Uterus (tissue), 4 donors: ENCODE data around the gene NFATC1. TPM values are rescaled to one million over a fixed set of nuclear protein-coding genes. Genes with fewer than 3 reads are reported as not detected.
A peak's percentile ranks its signal among the peaks of the same experiment; 100 is the strongest.

Experiments used
- DNase-seq, 2 donors: peaks; one replicate each; pipeline ENCODE4 v3.0.0-alpha.2; 2019 to 2020
- H3K27ac ChIP-seq, 2 donors: fragments of 200-600 bp; sonication (generic); 1 replicate in 1 of 2; 2 replicates in 1 of 2; pipeline ENCODE4 v1.5.1; 2016 to 2018
- H3K27me3 ChIP-seq, 2 donors: fragments of 200-600 bp; sonication (generic); one replicate each; pipeline ENCODE4 v1.5.1; 2018 to 2019; ENCODE audit warnings: control low read depth in 1 of 2
- H3K36me3 ChIP-seq, 2 donors: fragments of 200-600 bp; sonication (generic); one replicate each; pipeline ENCODE4 v1.5.1; 2019; ENCODE audit warnings: control low read depth in 1 of 2
- H3K4me1 ChIP-seq, 2 donors: fragments of 200-600 bp; sonication (generic); one replicate each; pipeline ENCODE4 v1.5.1; 2018 to 2019; ENCODE audit warnings: control low read depth in 1 of 2
- H3K4me3 ChIP-seq, 2 donors: fragments of 200-600 bp; sonication (generic); 1 replicate in 1 of 2; 2 replicates in 1 of 2; pipeline ENCODE4 v1.5.1; 2018 to 2019; ENCODE audit warnings: mild to moderate bottlenecking in 1 of 2
- H3K9me3 ChIP-seq, 2 donors: fragments of 200-600 bp; sonication (generic); one replicate each; pipeline ENCODE4 v1.5.1; 2019; ENCODE audit warnings: control low read depth in 1 of 2
- POLR2A ChIP-seq, 2 donors: fragments of 450-650 bp; IDR thresholded peaks; one replicate each; pipeline ENCODE4 v1.6.1; 2016; ENCODE audit warnings: antibody characterized with exemption in 2 of 2, mild to moderate bottlenecking in 1 of 2, moderate library complexity in 1 of 2
- intact Hi-C: fragments of 100-400 bp; cut with DNase I; formaldehyde crosslinking; loops from one replicate; pipeline ENCODE4 v1.15.1; 2023; ENCODE audit warnings: low total_unique reads
- total RNA-seq, 4 donors: library from RNA; depleted of rRNA in 3 of 4; stranded (reverse); fragments of >200 nt in 3 of 4; gene quantifications; one replicate each; pipeline versions ENCODE4 v1.1.0 to v1.2.4, GENCODE V29; 2014 to 2023
- TF ChIP-seq, protein P1 (sequence below), 4 experiments: fragments of 200-600 bp in 2 of 4; fragments of 450-650 bp in 2 of 4; sonication (generic) in 2 of 4; IDR thresholded peaks; one replicate each; pipeline ENCODE4 v1.5.1; 2016 to 2019; ENCODE audit warnings: antibody characterized with exemption in 4 of 4, mild to moderate bottlenecking in 2 of 4, moderate library complexity in 1 of 4
- donor health status: DM: yes; HTN: yes; CAD: no.

NFATC1 gene
- total RNA-seq, 4 donors from 2014 or later = 9.2 to 25.1 (median 14.6) TPM

DNA sequence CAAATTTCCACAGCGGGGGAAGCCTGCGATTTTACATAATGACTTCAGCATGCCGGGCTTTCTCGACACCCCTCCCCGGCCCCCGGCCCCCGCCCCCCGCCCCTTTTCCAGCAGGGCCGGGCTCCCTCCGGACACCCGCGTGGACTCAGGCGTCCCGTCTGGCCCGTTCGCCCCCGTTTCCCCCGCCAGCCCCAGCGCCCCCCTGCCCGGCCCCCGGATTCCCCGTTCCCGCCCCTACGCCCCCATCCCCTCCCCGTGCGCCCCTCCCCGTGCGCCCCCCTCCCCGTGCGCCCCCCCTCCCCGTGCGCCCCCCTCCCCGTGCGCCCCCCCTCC, 456 bp upstream of the NFATC1 start:
- intact Hi-C loops = loop anchor here (5.0 kb wide), 1 partner anchor 62 kb away; no protein-coding TSS in a partner anchor
- DNase-seq = no peak
- H3K27ac ChIP-seq = peak overlapping the region; percentile 91 to 95

DNA sequence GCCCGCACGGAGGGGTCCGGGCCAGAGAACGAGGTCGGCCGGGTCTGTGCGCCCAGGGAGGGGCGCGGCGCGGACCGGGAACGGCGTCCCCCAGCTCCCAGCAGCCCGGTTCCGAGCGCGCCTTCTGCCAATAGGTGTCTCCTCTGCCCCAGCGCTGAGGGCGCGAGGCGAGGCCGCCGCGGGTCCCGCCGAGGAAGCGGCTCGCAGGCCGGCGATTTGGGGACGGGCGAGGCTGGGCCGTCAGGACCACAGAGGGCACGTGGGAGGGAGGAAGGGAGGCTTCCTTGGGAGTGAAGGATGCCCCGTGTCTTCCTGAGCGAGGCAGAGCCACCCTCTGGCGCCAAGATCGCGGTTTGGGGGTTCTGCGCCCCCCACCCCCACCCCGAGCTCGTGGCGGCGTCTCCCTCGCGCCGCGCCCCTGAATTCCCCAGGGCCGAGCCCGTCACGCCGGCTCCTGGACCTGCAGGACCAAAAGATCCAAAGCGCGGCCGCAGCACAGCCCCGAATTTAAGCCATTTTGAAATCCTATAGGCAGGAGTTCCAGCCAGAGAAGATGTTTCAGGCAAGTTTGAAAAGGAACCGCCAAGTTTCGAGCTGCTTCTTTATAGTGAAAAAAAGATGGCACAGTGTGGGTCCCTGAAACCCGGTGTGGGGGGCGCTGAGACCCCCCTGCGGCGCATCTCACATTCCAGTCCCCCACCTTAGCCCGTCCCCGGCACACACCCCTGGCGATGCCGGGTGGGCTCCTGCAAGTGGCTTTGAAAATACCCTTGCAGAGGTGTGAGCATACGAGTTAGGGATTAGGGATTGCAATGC, 909 bp downstream of the NFATC1 start:
- DNase-seq = peak; percentile 55 to 64
- TF ChIP-seq, protein P1, sequence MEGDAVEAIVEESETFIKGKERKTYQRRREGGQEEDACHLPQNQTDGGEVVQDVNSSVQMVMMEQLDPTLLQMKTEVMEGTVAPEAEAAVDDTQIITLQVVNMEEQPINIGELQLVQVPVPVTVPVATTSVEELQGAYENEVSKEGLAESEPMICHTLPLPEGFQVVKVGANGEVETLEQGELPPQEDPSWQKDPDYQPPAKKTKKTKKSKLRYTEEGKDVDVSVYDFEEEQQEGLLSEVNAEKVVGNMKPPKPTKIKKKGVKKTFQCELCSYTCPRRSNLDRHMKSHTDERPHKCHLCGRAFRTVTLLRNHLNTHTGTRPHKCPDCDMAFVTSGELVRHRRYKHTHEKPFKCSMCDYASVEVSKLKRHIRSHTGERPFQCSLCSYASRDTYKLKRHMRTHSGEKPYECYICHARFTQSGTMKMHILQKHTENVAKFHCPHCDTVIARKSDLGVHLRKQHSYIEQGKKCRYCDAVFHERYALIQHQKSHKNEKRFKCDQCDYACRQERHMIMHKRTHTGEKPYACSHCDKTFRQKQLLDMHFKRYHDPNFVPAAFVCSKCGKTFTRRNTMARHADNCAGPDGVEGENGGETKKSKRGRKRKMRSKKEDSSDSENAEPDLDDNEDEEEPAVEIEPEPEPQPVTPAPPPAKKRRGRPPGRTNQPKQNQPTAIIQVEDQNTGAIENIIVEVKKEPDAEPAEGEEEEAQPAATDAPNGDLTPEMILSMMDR (IDR thresholded peaks at IDR 0.05) = peak in 3 of 4 experiments; percentile 25 to 45 (median 40)
- no peak for TF ChIP-seq POLR2A (IDR thresholded peaks at IDR 0.05)
- H3K9me3 ChIP-seq = no peaks in the 10 kb centered on the region
- no peaks in the 10 kb centered on the region for H3K27me3 ChIP-seq
- peak overlapping the region; percentile 32 to 67 for H3K4me3 ChIP-seq
- peaks cover 5 to 17% of the 10 kb centered on the region in 2 donors for H3K4me1 ChIP-seq
- intact Hi-C loops = loop anchor here (5.0 kb wide), 1 partner anchor 61 kb away; no protein-coding TSS in a partner anchor
- no peaks in the 10 kb centered on the region for H3K36me3 ChIP-seq
- peak overlapping the region; percentile 91 to 95 for H3K27ac ChIP-seq

More for the DNA sequence above, 456 bp upstream of the NFATC1 start:
- Histone ChIP-seq H3K27me3 (peaks cover 0 to 4% of the 10 kb centered on the region in 2 donors), H3K4me3 (peak overlapping the region; percentile 24 to 48), H3K36me3 (no peaks in the 10 kb centered on the region), H3K9me3 (no peaks in the 10 kb centered on the region), H3K4me1 (peaks cover 5 to 17% of the 10 kb centered on the region in 2 donors)
- TF ChIP-seq, protein P1 (IDR thresholded peaks at IDR 0.05) = no peak
- TF ChIP-seq POLR2A (IDR thresholded peaks at IDR 0.05) = no peak

DNA sequence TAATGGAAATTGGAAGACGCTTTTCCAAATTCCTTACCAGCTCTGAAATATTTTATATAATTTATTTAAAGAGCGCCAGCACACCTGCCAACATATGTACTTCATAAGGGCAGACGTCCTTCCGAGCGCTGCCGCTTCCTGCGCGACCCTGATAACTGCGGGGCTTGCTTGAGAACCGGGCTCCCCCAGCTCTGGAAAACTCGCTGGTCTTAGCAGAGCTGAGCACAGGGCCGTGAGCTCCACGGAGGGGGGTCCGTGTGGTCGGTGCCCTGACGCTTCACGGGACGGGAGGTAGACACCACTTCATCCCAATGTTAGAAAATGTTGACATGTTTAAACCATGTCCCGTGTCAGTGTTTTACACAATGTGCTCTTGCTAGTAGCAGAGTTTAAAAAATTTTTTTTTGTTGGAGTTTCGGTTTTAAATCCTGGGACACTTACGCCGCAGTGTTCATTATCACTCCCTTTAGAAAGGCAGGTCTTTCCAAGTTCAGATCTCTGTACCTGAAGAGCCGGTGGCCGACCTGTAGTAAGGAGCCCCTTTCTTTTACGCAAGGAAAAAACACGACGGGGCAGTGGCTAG, 1.6 kb downstream of the NFATC1 start:
- no peak for TF ChIP-seq POLR2A (IDR thresholded peaks at IDR 0.05)
- TF ChIP-seq, protein P1 (IDR thresholded peaks at IDR 0.05) = no peak
- Histone ChIP-seq H3K4me3 (no peak overlapping the region), H3K36me3 (no peaks in the 10 kb centered on the region), H3K4me1 (peaks cover 5 to 17% of the 10 kb centered on the region in 2 donors), H3K9me3 (no peaks in the 10 kb centered on the region), H3K27me3 (no peaks in the 10 kb centered on the region), H3K27ac (no peak overlapping the region)
- intact Hi-C loops = loop anchor here (5.0 kb wide), 1 partner anchor 60 kb away; no protein-coding TSS in a partner anchor
- no peak for DNase-seq

DNA sequence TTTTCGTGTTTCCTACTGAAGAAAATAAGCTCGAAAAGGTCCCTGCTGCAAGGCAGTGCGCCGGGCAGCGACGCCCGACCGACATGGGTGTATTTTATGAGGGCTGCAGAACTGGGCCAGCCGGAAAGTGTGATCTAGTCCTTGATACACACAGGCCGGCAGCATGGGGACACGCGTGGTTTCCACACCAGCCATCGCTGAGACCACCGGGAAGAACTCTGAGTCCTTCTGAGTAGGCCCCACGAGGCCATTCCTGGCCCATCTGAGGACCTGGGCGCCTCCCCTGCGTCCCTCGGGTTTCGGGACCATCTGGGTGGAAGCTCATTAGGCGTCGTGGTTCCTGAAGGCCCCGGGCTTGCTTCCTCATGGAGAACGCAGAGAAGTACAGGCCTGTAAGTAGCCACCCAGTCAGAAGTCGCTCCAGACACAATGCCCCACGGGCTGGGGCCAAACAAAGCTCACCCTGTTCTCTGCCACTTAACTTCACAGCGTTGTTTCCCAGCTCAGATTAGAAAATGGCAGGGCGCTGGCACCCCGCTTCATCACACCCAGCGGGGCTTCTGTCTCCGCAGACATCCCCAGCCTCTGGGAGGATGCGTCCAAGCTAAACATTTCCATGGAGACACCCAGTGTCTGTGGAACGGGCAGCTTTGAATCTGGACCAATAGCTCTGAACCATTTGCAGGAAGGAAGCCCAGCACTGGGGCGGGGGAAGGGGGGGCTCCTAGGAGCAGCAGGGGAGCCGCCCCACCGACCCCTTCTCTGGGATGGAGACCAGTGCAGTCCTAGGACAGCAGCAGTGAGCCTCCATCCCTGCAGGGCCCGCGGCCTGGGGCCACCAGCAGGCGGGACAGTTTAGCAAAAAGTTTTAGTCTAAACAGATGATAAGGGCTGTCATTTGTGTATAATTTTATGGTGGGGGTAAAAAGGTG, 2.4 kb downstream of the NFATC1 start:
- no peaks in the 10 kb centered on the region for H3K36me3 ChIP-seq
- peaks cover 4 to 13% of the 10 kb centered on the region in 2 donors for H3K4me1 ChIP-seq
- intact Hi-C loops = loop anchor here (5.0 kb wide), 1 partner anchor 59 kb away; no protein-coding TSS in a partner anchor
- H3K27me3 ChIP-seq = no peaks in the 10 kb centered on the region
- no peaks in the 10 kb centered on the region for H3K9me3 ChIP-seq
- DNase-seq = no peak
- H3K4me3 ChIP-seq = no peak overlapping the region
- no peak overlapping the region for H3K27ac ChIP-seq
- TF ChIP-seq POLR2A (IDR thresholded peaks at IDR 0.05) = no peak
- TF ChIP-seq, protein P1 (IDR thresholded peaks at IDR 0.05) = no peak
